Measurements from ENCODE around the gene SEC61A2. TPM values are rescaled to one million over a fixed set of nuclear protein-coding genes. Genes with fewer than 3 reads are reported as not detected.

SEC61A2 gene
- total and polyA plus RNA-seq, 2 donors (not counting 3 experiments of a cell fraction or from before 2014, with no cell fraction given), result 7.3 to 7.5 TPM

- dilution Hi-C loops (cut with MboI; ENCODE audit: extremely low pct_ligation_motif_present, low sequenced_read_pairs) (no loop called here), intact Hi-C loops (cut with micrococcal nuclease) (no loop called here)
- ChIA-PET CTCF (no interaction called here), POLR2A (no interaction called here)
- Histone ChIP-seq H3K27me3 (ENCODE audit: control insufficient read depth in 2 of 2, insufficient read depth in 2 of 2, low read length in 2 of 2) (no peaks in the 10 kb centered on the region), H2AFZ (ENCODE audit: low read depth, low read length) (no peak overlapping the region), H3K79me2 (ENCODE audit: control insufficient read depth, insufficient read depth, low read length) (no peaks in the 10 kb centered on the region), H3K27ac (ENCODE audit: insufficient read depth, low read depth, low read length) (no peak overlapping the region), H3K9ac (replicated peaks; ENCODE audit: extremely low read depth, insufficient read depth, low read length) (no peak overlapping the region), H3K4me2 (ENCODE audit: insufficient read depth, low read length) (no peak overlapping the region), H3K36me3 (ENCODE audit: control insufficient read depth in 2 of 2, extremely low read depth in 1 of 2, insufficient read depth in 2 of 2, low read length in 2 of 2) (peaks cover 0 to 9% of the 10 kb centered on the region in 2 experiments), H3K9me3 (replicated peaks; ENCODE audit: control insufficient read depth, insufficient read depth, low read length) (no peaks in the 10 kb centered on the region), H3K4me3 (replicated peaks in 1 of 3; ENCODE audit: insufficient read depth in 1 of 3, low read depth in 1 of 3, low read length in 3 of 3) (no peak overlapping the region), H3K4me1 (ENCODE audit: control insufficient read depth, extremely low read depth, insufficient read depth, low read length) (no peaks in the 10 kb centered on the region), H3K9me1 (replicated peaks; ENCODE audit: control insufficient read depth, extremely low read depth, insufficient read depth, low read length) (no peaks in the 10 kb centered on the region), H4K20me1 (replicated peaks; ENCODE audit: control insufficient read depth, extremely low read depth, insufficient read depth, low read length) (no peaks in the 10 kb centered on the region)
- no TSS peak for BruUV-seq (replicated peaks)
- DNase-seq (ENCODE audit: low read depth, low spot score) (no peak), FAIRE-seq (peak; percentile 68)
- no peak for TF ChIP-seq EZH2 (IDR thresholded peaks at IDR 0.05; ENCODE audit: borderline replicate concordance, low read depth, low read length, severe bottlenecking)
- TF ChIP-seq MAX (IDR thresholded peaks at IDR 0.05; ENCODE audit: insufficient read depth, insufficient read length), result no peak
- no peak for TF ChIP-seq POLR2AphosphoS5 (IDR thresholded peaks at IDR 0.05; ENCODE audit: insufficient read depth, low read depth, low read length)
- no peak for TF ChIP-seq CTCF (IDR thresholded peaks at IDR 0.05; ENCODE audit: extremely low read depth in 1 of 2, insufficient read depth in 1 of 2, low read depth in 1 of 2, low read length in 2 of 2)
Observed at GRCh38 chr10:12107781-12108180, 21.7 kb upstream of the SEC61A2 start.

- TF ChIP-seq JUN (IDR thresholded peaks at IDR 0.05; ENCODE audit: borderline replicate concordance, insufficient read depth, insufficient read length, low read depth) (no peak), MAX (IDR thresholded peaks at IDR 0.05; ENCODE audit: insufficient read depth, insufficient read length) (no peak), FOS (IDR thresholded peaks at IDR 0.05; ENCODE audit: borderline replicate concordance, insufficient read depth, low read length) (no peak), POLR2A (IDR thresholded peaks at IDR 0.05; ENCODE audit: low read depth, low read length) (no peak), MYC (IDR thresholded peaks at IDR 0.05; ENCODE audit: low read depth, low read length) (no peak), POLR2AphosphoS5 (IDR thresholded peaks at IDR 0.05; ENCODE audit: insufficient read depth, low read depth, low read length) (no peak), GATA2 (IDR thresholded peaks at IDR 0.05; ENCODE audit: insufficient read depth, insufficient read length, low read depth, low read length) (no peak), CTCF (IDR thresholded peaks at IDR 0.05; ENCODE audit: extremely low read depth in 1 of 2, insufficient read depth in 1 of 2, low read depth in 1 of 2, low read length in 2 of 2) (no peak), EZH2 (IDR thresholded peaks at IDR 0.05; ENCODE audit: borderline replicate concordance, low read depth, low read length, severe bottlenecking) (no peak)
- intact Hi-C loops (cut with micrococcal nuclease) (no loop called here), dilution Hi-C loops (cut with MboI; ENCODE audit: extremely low pct_ligation_motif_present, low sequenced_read_pairs) (no loop called here)
- H2AFZ ChIP-seq (ENCODE audit: low read depth, low read length), result no peak overlapping the region
- H4K20me1 ChIP-seq (replicated peaks; ENCODE audit: control insufficient read depth, extremely low read depth, insufficient read depth, low read length), result no peaks in the 10 kb centered on the region
- DNase-seq (ENCODE audit: low read depth, low spot score) (no peak), FAIRE-seq (no peak)
- peaks cover 0 to 11% of the 10 kb centered on the region in 2 experiments for H3K36me3 ChIP-seq (ENCODE audit: control insufficient read depth in 2 of 2, extremely low read depth in 1 of 2, insufficient read depth in 2 of 2, low read length in 2 of 2)
- no peaks in the 10 kb centered on the region for H3K79me2 ChIP-seq (ENCODE audit: control insufficient read depth, insufficient read depth, low read length)
- H3K9me3 ChIP-seq (replicated peaks; ENCODE audit: control insufficient read depth, insufficient read depth, low read length), result no peaks in the 10 kb centered on the region
- H3K9me1 ChIP-seq (replicated peaks; ENCODE audit: control insufficient read depth, extremely low read depth, insufficient read depth, low read length), result no peaks in the 10 kb centered on the region
- no peak overlapping the region for H3K9ac ChIP-seq (replicated peaks; ENCODE audit: extremely low read depth, insufficient read depth, low read length)
- no peak overlapping the region for H3K27ac ChIP-seq (ENCODE audit: insufficient read depth, low read depth, low read length)
- ChIA-PET POLR2A (no interaction called here), CTCF (interaction anchor here (0.6 kb wide), 1 partner anchor 38 kb away, joined by 3 read pairs; no protein-coding TSS in a partner anchor)
- no peaks in the 10 kb centered on the region for H3K27me3 ChIP-seq (ENCODE audit: control insufficient read depth in 2 of 2, insufficient read depth in 2 of 2, low read length in 2 of 2)
- no TSS peak for BruUV-seq (replicated peaks)
- H3K4me1 ChIP-seq (ENCODE audit: control insufficient read depth, extremely low read depth, insufficient read depth, low read length), result no peaks in the 10 kb centered on the region
- no peak overlapping the region for H3K4me3 ChIP-seq (replicated peaks in 1 of 3; ENCODE audit: insufficient read depth in 1 of 3, low read depth in 1 of 3, low read length in 3 of 3)
- H3K4me2 ChIP-seq (ENCODE audit: insufficient read depth, low read length), result no peak overlapping the region
Observed at GRCh38 chr10:12109286-12109685, 20.2 kb upstream of the SEC61A2 start.

All from endothelial cell of umbilical vein (primary cell).